Astrocyte (in vitro differentiated cells and primary cell): Measurements from ENCODE around the gene PNLIP.

ENCODE experiments used
- EZH2 ChIP-seq: IDR thresholded peaks from 2 replicates; pipeline ENCODE4 v1.6.1; 2012; ENCODE audit warnings: mild to moderate bottlenecking, low read length, inconsistent platforms; ENCODE audit not compliant: insufficient read depth
- TF ChIP-seq, protein P1 (sequence below): IDR thresholded peaks from 2 replicates; pipeline ENCODE4 v1.5.1; 2011; ENCODE audit warnings: low read depth, mild to moderate bottlenecking, inconsistent platforms, low read length, moderate library complexity; ENCODE audit not compliant: insufficient read depth

GRCh38 chr10:116545756-116546155 is at the start of gene PNLIP:
- TF ChIP-seq, protein P1, sequence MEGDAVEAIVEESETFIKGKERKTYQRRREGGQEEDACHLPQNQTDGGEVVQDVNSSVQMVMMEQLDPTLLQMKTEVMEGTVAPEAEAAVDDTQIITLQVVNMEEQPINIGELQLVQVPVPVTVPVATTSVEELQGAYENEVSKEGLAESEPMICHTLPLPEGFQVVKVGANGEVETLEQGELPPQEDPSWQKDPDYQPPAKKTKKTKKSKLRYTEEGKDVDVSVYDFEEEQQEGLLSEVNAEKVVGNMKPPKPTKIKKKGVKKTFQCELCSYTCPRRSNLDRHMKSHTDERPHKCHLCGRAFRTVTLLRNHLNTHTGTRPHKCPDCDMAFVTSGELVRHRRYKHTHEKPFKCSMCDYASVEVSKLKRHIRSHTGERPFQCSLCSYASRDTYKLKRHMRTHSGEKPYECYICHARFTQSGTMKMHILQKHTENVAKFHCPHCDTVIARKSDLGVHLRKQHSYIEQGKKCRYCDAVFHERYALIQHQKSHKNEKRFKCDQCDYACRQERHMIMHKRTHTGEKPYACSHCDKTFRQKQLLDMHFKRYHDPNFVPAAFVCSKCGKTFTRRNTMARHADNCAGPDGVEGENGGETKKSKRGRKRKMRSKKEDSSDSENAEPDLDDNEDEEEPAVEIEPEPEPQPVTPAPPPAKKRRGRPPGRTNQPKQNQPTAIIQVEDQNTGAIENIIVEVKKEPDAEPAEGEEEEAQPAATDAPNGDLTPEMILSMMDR: no peak
- TF ChIP-seq EZH2: no peak
